Measurements from ENCODE around the gene CDK12.
A peak's percentile ranks its signal among the peaks of the same experiment; 100 is the strongest.
"Not testable (repeated sequence)": the region's sequence is repeated elsewhere in the genome, so short reads cannot be mapped to it uniquely, and the experiment has no call there.

Gene CDK12

DNA sequence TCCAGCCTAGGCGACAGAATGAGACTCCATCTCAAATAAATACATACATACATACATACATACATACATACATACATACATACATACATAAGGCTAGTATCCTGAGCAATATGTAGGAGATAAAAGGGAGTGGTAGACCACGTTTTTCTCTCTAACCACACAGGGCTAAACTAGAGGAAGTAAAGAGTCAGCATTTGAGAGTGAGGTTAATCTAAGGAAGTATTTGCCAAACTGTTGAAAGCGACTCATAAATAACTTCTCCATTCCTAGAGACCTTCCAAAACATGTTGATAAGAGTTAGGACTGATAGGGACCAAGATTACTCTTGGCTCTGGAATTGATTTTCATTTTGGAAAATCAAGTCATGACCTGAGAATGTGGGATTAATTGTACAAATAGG, 77.6 kb downstream of the CDK12 start:
- TF ChIP-seq CTCF (IDR thresholded peaks at IDR 0.05; ENCODE audit: insufficient read depth, low read depth, low read length, missing control alignments) = no peak
- H3K4me3 ChIP-seq (ENCODE audit: low read depth, low read length) = no peak overlapping the region
- DNase-seq (ENCODE audit: low read depth) = no peak

DNA sequence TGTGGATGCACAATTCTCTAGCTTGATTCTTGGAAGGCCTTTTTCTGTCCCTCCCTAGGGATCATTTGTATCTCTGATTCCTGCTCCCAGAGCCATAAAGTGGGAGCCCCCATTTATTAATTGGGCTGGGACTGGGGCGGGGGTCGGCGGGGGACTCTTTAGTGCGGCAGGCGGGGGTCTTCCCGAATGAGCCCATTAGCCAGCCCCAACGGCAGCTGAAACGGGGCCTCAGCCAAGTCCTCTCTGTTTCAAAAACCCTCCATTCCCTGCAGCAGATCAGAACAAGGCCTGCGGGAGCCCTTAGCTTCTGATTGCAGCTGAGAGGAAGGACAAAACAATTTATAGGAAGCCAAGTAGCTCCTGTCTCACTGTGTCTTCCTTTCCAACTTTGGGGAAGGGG, 79.3 kb downstream of the CDK12 start:
- H3K4me3 ChIP-seq (ENCODE audit: low read depth, low read length) = no peak overlapping the region
- TF ChIP-seq CTCF (IDR thresholded peaks at IDR 0.05; ENCODE audit: insufficient read depth, low read depth, low read length, missing control alignments) = no peak
- no peak for DNase-seq (ENCODE audit: low read depth)

DNA sequence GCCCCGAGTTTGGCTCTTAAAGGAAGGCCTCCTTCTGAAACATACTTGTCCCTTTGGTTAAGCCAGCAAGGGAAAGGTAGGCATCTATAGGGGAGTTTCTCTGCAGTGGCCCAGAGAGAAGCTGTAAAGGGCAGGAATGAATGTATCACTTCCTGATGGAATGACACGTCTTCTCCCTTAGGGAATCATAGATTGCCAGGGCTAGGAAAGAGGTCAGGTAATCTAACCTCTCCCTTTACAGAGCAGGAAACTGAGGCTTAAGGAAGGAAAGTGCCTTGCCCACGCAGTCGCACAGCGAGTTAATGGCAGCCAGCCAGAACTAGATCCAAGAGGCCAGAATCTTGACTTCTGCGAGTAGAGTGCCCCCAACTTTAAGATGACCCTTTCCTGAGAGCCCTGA, 80.4 kb downstream of the CDK12 start:
- no peak for TF ChIP-seq CTCF (IDR thresholded peaks at IDR 0.05; ENCODE audit: insufficient read depth, low read depth, low read length, missing control alignments)
- DNase-seq (ENCODE audit: low read depth) = no peak
- no peak overlapping the region for H3K4me3 ChIP-seq (ENCODE audit: low read depth, low read length)

- no peak for TF ChIP-seq CTCF (IDR thresholded peaks at IDR 0.05; ENCODE audit: insufficient read depth, low read depth, low read length, missing control alignments)
- no peak for DNase-seq (ENCODE audit: low read depth)
- no peak overlapping the region for H3K4me3 ChIP-seq (ENCODE audit: low read depth, low read length)
These were observed 81.9 kb downstream of the CDK12 start for GRCh38 chr17:39543176-39543575.

- no peak overlapping the region for H3K4me3 ChIP-seq (ENCODE audit: low read depth, low read length)
- no peak for TF ChIP-seq CTCF (IDR thresholded peaks at IDR 0.05; ENCODE audit: insufficient read depth, low read depth, low read length, missing control alignments)
- DNase-seq (ENCODE audit: low read depth) = no peak
These were observed 82.4 kb downstream of the CDK12 start for GRCh38 chr17:39543664-39544063.

DNA sequence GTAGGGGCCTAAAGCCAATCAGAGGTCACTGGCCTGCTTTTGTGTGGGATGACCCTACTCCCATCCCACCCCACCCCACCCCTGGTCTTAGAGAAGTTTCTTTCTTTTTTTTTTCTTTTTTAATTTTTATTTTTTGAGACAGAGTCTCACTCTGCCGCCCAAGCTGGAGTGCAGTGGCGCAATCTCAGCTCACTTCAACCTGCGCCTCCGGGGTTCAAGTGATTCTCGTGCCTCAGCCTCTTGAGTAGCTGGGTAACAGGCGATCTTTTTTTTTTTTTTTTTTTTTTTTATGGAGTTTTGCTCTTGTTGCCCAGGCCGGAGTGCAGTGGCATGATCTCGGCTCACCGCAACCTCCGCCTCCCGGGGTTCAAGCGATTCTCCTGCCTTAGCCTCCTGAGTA, 83.1 kb downstream of the CDK12 start:
- not testable (repeated sequence) for H3K4me3 ChIP-seq (ENCODE audit: low read depth, low read length); DNase-seq (ENCODE audit: low read depth)

DNA sequence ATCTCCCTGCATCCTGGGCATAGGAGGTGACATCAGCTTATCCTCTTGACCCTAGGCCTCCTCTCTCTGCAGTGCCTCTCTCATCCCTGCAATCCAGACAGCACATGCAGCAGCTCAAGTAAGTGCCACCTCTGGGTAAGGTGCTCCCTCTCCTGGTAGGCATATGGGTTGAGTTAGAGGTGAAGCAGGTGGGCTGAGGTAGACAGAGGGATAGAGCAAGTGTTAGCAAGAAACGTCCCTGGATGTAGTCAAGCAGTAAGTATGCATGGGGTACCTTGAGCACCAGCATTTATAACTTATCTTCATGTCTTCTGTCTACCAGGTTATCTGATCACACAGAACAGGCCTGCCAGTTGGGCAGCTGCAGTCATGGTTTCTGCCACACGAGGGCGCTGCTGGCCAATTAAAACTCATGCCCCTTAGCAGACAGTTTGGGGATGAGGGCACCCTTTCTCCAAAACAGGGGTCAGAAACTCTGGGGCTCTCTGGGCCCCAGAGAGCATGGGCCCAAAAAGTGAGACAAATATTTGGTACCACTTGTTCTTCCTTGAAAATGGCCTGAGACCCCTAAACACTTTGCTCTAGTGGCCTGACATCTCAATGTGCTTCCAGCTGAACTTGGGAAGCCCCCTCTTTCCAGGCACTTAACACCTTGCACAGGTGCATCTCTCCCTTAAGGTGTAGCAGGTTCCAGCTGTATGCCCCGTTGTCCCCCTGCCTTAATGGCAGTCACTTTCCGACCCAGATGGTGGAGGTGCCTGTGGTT, 86.6 kb downstream of the CDK12 start:
- peak; percentile 66 for DNase-seq (ENCODE audit: low read depth)
- peak; percentile 88 for TF ChIP-seq CTCF (IDR thresholded peaks at IDR 0.05; ENCODE audit: insufficient read depth, low read depth, low read length, missing control alignments)
- H3K4me3 ChIP-seq (ENCODE audit: low read depth, low read length) = no peak overlapping the region

Measured in GM12865 (cell line).